ENCODE data around the gene LBR.
A peak's percentile ranks its signal among the peaks of the same experiment; 100 is the strongest.

Gene LBR

DNA sequence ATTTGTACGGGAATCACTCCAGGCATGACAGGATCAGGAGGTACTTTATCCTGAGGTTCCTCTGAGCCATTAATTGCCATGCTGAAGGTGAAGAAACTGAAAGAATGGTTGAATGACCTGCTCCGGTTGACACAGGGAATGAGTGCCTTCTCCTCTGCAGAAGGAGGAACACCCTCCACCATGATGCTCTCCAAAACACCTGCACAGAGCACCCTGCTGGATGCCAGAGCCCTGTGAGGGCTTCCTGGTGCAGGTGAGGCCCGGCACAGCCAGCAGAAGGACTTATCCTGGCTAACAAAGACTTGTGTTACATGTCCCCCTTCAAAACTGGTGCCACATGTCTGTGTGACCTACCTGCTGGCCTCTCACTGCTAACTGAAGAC lies 14.3 kb upstream of the LBR start:
- DNase-seq = no peak

DNA sequence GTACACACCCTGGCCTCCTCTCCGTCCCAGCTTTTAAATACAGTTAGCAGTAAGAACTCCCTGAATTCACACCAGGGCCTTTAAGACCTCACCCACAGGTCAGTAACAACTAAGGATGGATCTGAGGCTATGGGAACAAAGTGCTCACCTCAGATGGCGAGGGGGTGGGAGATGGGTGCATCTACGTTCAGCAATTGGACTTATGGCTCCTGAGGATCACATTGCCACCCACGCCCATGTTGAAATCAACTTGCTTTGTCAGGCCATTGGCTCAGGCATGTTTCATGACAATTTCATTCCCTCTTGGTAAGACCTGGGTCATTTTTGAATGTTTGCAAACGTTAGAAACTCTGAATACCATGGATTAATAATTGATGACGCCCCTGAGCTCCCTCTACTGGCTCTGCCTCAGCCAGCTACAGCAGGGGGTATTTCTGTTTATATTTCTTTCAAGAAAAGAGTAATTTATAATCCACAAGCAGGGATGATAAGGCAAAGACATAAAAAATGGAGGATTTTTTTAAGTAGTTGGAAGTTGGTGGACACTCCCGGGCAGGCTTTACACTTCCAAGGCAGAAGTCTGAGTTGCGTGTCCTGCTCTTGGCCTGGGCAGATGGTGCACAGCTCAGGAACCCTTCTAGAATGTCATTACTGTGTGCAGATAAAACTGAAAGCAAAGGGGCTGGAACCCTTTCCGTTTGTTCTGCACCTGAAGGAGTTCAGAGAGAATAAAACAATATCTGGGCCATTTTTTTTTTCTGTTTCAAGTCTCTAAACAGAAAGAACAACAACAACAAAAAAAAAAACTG lies 13.7 kb upstream of the LBR start:
- no peak for DNase-seq

DNA sequence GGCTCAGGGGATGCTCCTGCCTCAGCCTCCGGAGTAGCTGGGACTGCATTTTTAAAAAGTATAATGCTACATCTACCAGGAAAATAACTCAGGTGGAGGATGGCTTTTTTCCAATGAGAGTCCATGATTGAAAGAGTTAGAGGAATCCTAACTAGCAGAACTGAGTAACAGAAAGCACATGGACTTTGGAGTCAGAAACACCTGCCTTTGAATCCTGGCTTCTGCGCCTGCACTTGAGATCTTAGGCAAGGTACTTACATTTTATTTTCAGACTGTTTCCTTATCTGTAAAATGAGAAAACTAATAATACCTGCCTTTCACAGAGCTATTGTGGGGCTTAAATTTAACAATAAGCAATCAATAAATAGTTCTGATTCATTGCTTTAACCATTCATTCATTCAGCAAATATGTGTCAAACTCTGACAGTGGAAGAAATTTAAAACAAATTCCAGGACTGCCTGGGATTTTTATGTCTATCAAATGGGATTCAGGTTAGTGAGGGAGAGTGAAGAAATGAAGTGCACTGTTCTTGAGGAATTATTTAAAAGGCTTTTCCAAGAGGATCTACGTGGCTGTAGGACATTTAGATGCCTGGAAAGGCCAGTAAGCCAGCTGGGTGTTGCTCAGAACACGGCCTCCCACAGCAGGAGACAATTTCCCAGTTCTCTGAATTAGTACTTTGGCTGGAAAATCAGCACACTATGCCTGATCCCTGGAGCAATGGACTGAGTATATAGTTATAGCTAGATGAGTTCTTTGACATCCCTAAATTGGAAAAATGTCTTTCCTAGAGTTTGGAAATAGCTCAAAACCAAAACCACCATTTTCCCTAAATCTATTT lies 12.8 kb upstream of the LBR start:
- no peak for DNase-seq

DNA sequence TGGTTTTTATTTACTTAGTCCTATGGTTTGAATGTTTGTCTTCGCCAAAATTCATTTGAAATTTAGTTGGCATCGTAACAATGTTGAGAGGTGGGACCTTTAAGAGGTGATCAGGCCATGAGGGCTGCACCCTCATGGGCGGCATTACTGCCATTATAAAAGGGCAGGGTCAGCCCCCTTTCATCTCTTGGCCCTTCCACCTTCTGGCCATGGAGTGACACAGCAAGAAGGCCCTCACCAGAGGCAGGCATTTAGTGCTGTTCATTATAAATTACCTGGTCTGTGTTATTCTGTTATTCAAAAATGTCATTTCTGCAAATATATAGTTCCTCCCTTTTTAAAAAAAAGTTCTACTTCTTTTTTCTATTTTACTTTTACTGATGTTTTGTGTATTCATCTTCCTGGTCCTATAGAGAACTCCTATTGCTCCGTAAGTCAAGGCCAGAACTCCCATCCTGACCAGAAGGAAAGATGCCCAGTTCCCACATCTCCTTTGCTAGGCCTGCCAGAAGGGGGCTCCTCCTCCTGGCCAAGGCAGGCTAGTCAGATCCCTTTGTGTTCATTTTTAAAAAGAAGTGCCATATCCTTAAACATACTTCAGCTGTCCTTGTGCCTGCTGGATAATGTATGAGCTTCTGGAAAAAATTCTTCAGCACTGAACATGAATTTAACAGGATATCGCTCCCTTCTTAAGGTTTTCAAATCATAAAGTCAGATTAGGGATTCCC lies 10.0 kb upstream of the LBR start:
- DNase-seq = no peak

DNA sequence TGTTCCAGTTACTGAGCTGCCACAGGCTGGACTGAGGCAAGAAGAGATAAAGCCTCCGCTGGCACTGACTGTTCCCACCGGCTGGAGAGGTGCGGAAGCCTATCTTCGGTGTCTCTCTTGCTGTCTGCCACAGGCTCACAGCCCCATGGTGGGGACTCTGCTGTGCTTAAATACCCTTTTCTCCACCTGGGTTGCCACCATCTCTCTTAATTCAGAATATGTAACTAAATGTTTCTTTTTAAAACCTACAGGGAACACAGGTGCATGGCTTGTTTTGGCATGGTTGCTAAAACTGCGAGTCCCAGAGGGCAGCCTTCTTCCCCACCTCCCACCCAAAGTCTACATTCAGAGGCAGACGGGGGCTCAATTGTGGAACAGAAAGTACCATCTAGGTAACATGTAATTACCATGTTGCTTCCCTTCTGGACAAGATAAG lies 8.1 kb upstream of the LBR start:
- DNase-seq = no peak

DNA sequence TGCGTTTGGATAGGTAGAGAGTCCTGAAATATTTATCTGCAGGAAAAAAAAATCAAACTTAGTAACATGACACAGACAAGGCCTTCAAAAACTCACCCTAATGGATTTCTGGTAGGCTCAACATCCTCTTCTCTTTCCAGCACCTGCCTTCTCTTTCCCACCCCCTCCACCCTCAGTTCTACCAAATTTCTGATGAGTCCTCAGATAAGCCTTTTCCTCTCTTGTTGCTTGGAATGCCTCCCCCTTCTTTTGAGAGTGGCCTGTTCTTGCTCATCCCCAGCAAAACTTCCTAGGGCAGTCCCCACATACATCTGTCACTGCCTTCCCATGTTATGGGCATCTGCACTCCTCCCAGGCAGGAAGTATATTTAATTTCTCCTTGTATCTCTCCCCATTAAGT lies 7.6 kb upstream of the LBR start:
- DNase-seq = no peak

DNA sequence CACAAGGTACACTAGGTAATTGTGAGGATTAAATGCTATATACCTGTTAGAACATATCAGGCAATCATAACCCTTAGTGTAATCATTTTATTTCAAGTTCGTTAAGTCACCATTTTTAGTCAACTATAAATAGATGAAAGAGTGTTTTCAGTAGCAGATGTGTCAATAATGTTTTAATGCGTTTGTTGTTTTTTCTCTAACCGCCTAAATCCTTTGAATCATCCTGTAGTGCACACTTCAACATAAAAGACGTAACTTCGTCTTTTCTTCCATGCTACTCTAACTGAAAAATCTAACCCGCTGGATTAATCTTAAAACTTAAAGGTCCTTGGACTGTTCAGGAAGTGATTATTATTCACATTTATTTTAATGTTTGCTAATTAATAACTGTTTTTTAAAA lies 7.2 kb upstream of the LBR start:
- DNase-seq = no peak

DNA sequence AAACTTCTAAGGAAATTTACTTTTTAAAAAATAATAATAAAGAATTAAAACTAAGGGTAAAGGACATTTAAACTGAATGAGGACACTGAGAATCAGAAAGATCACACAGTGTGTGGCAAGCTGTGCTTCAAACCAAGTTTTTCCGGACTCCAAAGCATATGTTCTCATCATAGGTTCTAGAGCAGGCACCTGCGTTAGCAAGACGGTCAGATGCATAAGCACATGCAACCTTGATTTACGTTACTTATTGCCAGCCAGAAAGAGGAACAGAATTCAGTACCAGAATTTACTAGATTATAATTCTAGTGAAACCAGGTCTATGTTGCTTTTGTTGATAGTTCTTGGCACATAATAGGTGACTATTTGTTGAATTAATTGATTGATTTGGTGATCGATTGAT lies 6.2 kb upstream of the LBR start:
- no peak for DNase-seq

DNA sequence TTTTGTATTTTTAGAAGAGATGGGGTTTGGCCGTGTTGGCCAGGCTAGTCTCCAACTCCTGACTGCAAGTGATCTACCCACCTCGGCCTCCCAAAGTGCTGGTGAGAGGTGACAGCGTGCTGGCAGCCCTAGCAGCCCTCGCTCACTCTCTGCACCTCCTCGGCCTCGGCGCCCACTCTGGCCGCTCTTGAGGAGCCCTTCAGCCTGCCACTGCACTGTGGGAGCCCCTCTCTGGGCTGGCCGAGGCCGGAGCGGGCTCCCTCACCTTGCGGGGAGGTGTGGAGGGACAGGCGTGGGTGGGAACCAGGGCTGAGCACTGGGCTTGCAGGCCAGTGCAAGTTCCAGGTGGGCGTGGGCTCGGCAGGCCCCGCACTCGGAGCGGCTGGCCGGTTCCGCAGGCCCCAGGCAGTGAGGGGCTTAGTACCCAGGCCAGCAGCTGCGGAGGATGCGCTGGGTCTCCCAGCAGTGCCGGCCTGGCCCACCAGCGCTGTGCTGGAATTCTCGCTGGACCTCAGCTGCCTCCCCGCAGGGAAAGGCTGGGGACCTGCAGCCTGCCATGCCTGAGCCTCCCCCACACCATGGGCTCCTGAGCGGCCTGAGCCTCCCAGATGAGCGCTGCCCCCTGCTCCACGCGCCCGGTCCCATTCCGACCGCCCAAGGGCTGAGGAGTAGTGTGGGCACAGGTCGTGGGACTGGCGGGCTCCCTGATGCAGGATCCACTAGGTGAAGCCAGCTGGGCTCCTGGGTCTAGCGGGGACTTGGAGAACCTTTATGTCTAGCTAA lies 3.4 kb upstream of the LBR start:
- no peak for DNase-seq

DNA sequence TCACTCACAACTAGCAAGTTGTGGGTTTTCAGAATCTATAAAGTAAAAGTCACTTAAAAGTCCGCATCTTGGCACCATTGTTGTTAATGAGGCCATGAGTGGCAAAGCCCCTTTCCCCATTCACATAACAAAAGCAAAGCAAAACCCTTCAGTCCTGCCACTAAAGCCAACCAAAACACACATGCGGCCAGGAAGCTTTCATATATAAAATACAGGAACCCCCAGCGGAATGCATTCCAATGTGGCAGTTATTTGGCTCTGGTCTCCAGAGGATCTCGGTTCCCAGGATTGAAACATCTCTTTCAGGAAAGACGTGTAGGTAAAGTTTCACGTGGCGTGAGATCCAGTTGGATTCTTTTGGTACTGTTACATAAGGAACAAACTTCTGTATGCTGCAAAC lies 2.5 kb upstream of the LBR start:
- DNase-seq = no peak

DNA sequence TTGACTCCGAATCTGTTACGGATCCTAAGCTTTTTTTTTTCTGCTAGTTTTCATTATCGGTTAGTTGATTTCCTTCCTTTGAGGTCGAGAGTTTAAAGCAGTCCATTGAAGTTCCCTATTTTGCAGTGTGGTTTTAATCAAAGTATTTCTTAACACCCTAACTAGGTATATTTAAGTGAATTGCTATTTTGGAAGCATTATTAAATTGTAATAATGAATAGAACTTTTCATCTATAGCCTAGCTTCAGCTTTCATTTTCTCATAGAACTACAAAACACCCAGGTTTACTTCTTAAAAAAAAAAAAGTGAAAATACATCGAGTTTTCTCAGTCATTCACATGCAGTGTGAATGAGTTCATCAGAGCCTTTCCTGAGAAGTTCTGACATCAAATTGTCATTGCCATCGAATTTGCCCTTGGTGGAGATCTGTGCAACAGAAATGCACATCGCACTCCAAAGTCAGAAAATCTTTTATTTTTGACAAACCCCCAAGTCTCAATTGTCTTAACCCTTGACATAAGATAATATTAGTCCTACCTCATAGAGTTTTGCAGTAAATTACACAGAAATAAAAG lies 1.1 kb upstream of the LBR start:
- DNase-seq = no peak

DNA sequence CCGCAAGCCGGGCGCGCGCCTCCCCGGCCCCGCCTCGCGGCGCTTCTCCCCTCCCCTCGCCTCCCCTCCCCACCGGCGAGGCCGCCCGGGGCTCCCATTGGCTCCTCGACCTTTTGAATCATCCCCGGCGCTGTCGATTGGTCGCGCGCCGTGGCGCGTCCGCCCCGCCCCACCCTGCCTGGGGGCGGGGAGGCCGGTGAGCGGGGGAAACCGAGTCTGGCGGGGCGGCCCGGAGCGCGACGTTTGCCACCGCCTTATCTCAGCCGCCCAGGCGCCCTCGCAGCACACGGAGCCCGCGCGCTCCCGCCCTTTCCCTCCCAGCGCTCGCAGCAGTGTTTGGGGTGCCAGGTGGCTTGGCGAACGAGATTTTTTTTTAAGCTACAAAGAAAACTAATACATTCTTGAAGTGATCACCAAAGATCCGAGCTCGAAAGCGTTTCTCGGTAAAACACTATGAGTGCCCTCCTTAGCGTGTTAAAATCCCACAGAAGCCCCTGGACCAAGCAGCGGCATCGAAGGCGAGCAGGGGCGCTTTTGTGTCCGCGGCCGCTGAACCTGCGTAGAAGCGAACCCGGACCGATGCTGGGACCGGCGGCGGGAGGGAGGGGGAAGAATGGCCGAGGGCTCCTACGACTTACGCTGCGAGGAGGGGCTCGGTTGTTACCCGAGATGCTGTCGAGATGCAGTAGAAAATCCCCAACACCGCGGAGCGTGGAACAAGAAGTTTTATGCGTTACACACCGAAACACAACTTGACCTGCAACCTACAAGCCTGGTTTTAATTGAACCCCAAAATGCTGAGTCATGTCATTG lies 436 bp upstream of the LBR start:
- peak; percentile 91 for DNase-seq

DNA sequence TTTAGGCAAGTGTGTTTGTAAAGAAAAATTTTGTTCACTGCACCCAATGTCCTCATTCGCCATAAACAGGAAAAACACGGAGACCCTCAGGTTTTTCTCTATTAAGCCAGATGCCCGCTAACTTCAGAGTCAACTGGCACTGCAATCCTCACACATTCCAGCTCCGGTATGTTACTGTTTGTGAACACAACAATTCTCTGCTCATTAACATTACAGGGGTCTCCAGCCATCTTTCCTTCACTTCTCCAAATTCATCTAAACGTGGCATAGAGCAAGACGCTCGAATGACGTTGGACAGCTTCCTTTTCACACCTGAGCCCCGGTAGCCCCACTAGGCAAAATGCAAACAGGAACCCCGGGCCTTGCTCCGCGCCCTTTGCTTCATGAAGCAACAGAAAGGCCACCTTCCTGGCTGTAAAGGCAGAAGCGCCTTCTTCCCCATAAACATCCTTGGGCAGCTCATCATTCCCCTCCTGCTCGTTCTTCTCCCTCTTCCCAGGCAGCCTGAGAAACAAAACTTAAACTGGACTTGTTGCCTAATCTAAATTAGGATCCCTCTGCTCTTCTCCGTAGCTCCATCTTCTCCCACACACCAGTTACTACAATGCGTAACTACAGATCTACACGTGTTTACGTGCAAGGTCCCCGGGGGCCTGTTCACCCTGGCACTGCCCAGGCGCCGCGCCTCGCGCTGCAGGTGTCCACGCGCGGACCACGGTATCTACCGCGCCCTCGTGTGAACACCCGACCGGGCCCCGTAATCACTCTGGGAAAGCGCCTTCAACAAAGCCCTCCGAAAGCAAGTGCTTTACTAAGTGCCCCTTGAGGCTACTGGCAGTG lies 1.2 kb downstream of the LBR start:
- peak; percentile 46 for DNase-seq

DNA sequence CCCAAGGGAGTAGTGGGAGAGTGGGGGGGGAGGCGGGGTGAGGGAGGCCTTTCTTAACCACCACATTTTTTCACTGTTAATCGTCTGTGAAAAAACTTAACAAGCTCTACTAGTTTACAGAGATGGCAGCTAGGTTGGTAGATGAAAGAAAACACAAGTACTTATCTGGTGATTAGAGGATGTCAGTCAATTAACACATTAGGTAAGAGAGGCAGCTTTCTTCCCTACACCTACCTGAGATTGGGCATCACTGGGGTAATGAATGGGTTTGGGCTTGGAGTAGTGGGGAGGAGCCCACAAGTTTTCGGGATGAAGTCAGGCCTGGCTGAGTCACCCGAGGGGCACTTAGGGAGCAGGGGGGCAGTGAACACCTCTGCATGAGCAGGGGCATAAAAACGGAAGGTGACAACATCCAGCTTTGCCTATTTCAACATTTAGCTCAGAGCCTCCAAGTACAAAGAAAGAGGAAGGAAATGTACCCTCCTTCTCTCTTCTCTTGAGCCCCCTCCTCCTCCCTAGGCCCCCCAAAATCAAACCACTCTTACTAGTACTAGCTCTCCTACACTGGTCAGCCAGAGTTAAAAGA lies 2.5 kb downstream of the LBR start:
- DNase-seq = no peak

DNA sequence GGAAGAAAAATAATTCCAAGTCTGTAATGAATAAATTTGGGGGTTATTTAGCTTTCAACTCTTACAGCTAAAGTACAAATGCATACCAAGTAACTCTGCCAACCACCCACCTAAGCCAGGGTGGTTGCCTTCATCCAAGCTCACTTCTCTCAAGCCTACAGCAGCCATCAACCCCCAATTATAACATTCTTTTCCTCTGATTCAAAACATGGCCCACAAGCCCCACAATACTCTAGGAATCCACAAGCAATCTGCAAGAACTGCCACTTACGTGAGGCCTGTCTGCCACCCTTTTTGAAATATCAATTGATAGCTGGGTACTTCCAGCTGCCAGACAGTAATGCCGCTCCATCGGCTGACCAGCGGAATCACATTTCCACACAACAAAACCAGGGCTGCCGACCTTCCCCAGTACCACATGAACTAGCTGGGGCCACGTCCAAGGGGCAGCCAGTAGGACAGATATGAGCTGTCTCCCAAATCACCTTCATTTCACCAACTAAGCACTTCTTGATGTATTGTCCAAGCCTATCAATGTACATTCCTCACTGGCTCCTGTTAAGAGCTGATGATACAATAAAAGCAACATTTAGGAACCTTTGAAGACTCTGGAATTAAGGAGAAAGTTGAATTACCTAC lies 3.2 kb downstream of the LBR start:
- DNase-seq = no peak

DNA sequence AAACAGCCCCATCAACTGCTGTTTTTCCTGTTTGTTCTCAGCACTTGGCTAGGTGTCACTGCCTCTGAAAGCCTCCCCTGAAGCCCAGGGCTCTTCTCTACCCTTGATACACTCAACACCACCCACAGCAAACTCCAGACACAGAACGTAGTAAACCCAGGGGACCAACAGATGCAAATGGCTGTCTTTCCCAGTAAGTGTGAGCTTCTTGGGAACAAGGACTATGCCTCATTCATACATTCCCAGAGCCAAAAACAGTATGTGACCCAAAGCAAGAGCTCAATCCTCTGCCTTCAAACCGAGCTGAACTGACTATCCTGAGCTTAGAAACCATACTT lies 4.4 kb downstream of the LBR start:
- DNase-seq = no peak

DNA sequence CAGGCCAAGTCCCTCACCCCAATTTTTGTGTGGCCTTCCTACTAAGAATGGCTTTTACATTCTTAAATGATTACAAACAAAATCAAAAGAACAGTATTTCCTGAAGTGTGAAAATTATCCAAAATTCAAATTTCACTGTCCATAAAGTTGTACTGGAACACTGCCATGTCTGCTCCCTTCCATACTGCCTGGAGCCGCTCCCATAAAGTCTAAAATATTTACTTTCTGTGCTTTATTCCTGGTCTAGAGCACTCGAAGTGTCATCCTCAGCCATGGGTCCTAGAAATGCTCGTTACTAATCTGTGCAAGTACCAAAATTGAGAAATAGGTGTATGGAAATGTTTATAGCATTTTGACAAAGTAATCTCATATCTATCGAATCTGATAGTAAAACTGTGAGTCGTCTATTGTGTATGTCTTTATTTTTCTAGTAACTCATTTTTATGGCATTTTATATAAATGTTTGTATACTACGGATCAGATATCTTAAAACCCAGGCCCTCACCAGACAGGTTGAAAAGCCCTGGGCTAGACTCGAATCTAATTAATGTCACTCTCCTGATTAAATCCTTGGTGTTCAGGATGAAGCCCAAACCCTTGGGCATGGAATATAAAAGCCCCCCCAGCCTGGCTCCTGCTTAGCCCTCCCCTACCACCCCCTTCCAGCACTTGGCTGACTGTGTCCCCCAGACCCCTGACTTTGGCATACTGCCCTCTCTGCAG lies 4.9 kb downstream of the LBR start:
- no peak for DNase-seq

DNA sequence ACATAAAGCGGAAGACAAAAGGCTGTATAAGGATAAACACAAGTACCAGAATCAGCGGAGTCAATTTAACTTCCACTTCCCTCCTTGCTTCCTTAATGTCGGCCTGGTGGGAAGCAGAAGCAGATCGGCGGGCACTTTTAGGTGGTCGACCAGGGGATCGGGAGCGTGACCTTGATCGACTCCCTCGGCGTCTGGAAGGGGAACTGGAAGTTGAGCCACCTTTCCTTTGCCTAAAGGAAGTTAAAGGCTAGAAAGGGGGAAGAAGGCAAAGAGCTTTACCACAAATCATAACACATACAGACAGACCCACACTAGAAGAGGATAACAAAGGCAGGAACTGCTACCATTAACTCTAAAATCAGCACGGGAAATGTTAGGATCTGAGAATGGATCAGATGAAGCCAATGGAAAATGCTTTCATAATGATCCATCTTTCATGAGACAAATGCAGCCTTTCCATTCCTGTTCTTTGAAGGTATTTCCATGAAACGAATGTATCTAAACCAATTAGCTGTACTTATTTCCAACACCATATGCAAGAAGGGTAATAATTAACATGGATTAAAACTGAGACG lies 5.7 kb downstream of the LBR start:
- DNase-seq = no peak

DNA sequence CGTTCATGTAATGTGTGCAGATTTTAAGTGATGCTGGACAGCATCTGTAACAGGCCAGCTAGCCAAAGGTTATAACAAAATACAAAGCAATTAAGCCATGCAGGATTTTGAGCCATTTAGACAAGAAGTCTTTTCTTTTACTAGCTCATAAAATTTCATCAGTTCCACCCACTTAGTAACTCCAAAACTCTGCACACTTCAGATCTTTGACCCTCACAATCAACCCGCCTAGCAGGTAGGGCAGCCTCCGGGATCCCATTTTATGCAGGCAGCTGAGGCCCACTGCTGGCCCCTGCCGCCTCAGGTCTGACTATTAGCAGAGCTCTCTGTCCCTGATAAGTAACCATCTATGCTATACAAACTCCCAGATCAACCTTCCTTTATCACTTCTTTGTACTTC lies 9.2 kb downstream of the LBR start:
- no peak for DNase-seq

Data from activated CD4-positive, CD25-positive, alpha-beta regulatory T cell treated with anti-CD3 and anti-CD28 coated beads, Interleukin-2, amount 50 U/mL, for 72 hours (primary cell).